ENCODE data around the gene MAGI1.

DNA sequence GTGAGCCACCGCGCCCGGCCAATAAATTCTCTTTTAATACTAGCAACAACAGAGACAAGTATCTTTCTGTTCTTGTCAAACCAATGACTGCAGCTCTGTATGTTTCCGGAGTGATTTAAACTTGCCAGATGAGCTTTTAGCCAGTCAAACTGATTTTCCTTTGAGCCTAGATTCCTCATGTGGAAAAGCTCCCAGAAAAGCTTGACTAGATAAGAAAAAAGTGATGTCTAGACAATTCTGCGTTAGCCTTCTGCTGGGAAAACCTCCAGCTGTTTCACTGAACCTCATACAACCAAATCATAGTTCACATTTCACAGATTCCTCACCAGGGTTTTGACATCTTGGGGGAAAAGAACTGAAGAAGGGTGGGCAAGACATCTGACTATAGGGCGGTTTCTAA is 78.6 kb downstream of the MAGI1 start:
- TF ChIP-seq, protein P1, sequence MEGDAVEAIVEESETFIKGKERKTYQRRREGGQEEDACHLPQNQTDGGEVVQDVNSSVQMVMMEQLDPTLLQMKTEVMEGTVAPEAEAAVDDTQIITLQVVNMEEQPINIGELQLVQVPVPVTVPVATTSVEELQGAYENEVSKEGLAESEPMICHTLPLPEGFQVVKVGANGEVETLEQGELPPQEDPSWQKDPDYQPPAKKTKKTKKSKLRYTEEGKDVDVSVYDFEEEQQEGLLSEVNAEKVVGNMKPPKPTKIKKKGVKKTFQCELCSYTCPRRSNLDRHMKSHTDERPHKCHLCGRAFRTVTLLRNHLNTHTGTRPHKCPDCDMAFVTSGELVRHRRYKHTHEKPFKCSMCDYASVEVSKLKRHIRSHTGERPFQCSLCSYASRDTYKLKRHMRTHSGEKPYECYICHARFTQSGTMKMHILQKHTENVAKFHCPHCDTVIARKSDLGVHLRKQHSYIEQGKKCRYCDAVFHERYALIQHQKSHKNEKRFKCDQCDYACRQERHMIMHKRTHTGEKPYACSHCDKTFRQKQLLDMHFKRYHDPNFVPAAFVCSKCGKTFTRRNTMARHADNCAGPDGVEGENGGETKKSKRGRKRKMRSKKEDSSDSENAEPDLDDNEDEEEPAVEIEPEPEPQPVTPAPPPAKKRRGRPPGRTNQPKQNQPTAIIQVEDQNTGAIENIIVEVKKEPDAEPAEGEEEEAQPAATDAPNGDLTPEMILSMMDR (IDR thresholded peaks at IDR 0.05), result no peak
- no peak for TF ChIP-seq POLR2A (IDR thresholded peaks at IDR 0.05)

All from prostate gland (tissue), 2 donors.